H1 (cell line): ENCODE data around the gene SMC6. TPM values are rescaled to one million over a fixed set of nuclear protein-coding genes. Genes with fewer than 3 reads are reported as not detected.

Experiments used
- CTCF ChIA-PET: fragments of 300-600 bp; sonication (Branson Sonifier 250); formaldehyde crosslinking; loops from one replicate; lab custom pipeline; 2021; ENCODE audit not compliant: partially characterized antibody; lab: Charles Lee
- POLR2A ChIA-PET: fragments of 300-600 bp; sonication (Branson Sonifier 250); formaldehyde crosslinking; loops from one replicate; lab custom pipeline; 2021; ENCODE audit warnings: inconsistent platforms; ENCODE audit not compliant: partially characterized antibody; lab: Charles Lee
- DNase-seq, 2 experiments: peaks; one replicate each; pipeline versions ENCODE4 v3.0.0 to v3.0.0-alpha.2; 2010 to 2022; ENCODE audit warnings: low spot score in 2 of 2, low read depth in 1 of 2, mixed read lengths in 1 of 2
- FAIRE-seq: peaks from 2 replicates; lab custom pipeline; 2011; peaks lifted over from hg19 to GRCh38; lab: Jason Lieb, UNC
- H2AFZ ChIP-seq: 2 replicates; pipeline ENCODE4 v1.8.1; 2012; ENCODE audit warnings: low read length, inconsistent platforms
- H2AK5ac ChIP-seq: 2 replicates; pipeline ENCODE4 v1.6.1; 2013; ENCODE audit warnings: low read depth, low read length
- H2BK120ac ChIP-seq: replicated peaks from 2 replicates; pipeline ENCODE3; 2013; ENCODE audit warnings: low read depth, low read length, inconsistent platforms
- H2BK12ac ChIP-seq: 2 replicates; pipeline ENCODE4 v1.6.1; 2013; ENCODE audit warnings: low read depth, low read length
- H2BK15ac ChIP-seq: 2 replicates; pipeline ENCODE4 v1.6.1; 2013; ENCODE audit warnings: low read length
- H2BK20ac ChIP-seq: 2 replicates; pipeline ENCODE4 v1.6.1; 2013; ENCODE audit warnings: low read length
- H2BK5ac ChIP-seq: 2 replicates; pipeline ENCODE4 v1.6.1; 2013; ENCODE audit warnings: low read depth, low read length
- H3K14ac ChIP-seq: 2 replicates; pipeline ENCODE4 v1.6.1; 2013; ENCODE audit warnings: inconsistent platforms; ENCODE audit not compliant: insufficient read length
- H3K18ac ChIP-seq: 2 replicates; pipeline ENCODE4 v1.6.1; 2013; ENCODE audit warnings: low read length; ENCODE audit errors: extremely low read depth
- H3K23ac ChIP-seq: 2 replicates; pipeline ENCODE4 v1.6.1; 2013; ENCODE audit warnings: inconsistent platforms; ENCODE audit not compliant: insufficient read length
- H3K23me2 ChIP-seq: 2 replicates; pipeline ENCODE4 v1.6.1; 2013; ENCODE audit warnings: low read depth, low read length
- H3K27ac ChIP-seq: 2 replicates; pipeline ENCODE4 v1.6.1; 2011; ENCODE audit warnings: low read depth, low read length, inconsistent platforms
- H3K27me3 ChIP-seq, 4 experiments: replicated peaks in 1 of 4; 1 replicate in 1 of 4; 2 replicates in 3 of 4; pipeline versions ENCODE4 v1.6.1 to v1.8.1; 2011 to 2013; ENCODE audit warnings: low read length in 3 of 4, mild to moderate bottlenecking in 3 of 4, inconsistent platforms in 2 of 4, mixed read lengths in 2 of 4, moderate library complexity in 1 of 4; ENCODE audit not compliant: control insufficient read depth in 3 of 4, insufficient read depth in 3 of 4; ENCODE audit errors: extremely low read depth in 1 of 4
- H3K36me3 ChIP-seq, 4 experiments: 2 replicates each; pipeline versions ENCODE4 v1.6.1 to v1.8.1; 2011 to 2013; ENCODE audit warnings: mild to moderate bottlenecking in 4 of 4, low read length in 3 of 4, moderate library complexity in 2 of 4, control low read depth in 1 of 4, inconsistent platforms in 1 of 4; ENCODE audit not compliant: insufficient read depth in 4 of 4, control insufficient read depth in 2 of 4
- H3K4ac ChIP-seq: replicated peaks from 2 replicates; pipeline ENCODE3; 2013; ENCODE audit warnings: low read length, low read depth, mixed read lengths, inconsistent platforms; ENCODE audit not compliant: insufficient read length
- H3K4me1 ChIP-seq, 4 experiments: replicated peaks in 1 of 4; 1 replicate in 1 of 4; 2 replicates in 3 of 4; pipeline versions ENCODE4 v1.6.1 to v1.8.1; 2011 to 2013; ENCODE audit warnings: low read length in 3 of 4, inconsistent platforms in 2 of 4, mixed read lengths in 1 of 4; ENCODE audit not compliant: insufficient read depth in 4 of 4, control insufficient read depth in 3 of 4
- H3K4me2 ChIP-seq, 2 experiments: 2 replicates each; pipeline versions ENCODE4 v1.6.1 to v1.8.1; 2011 to 2013; ENCODE audit warnings: low read depth in 2 of 2, low read length in 2 of 2, control low read depth in 1 of 2, inconsistent platforms in 1 of 2, mild to moderate bottlenecking in 1 of 2; ENCODE audit not compliant: insufficient read depth in 1 of 2
- H3K4me3 ChIP-seq, 4 experiments: fragments of 200-600, 300-600 bp in 1 of 4; sonication (generic), shearing (Covaris generic), sonication (Bioruptor Twin) in 1 of 4; 2 replicates each; pipeline versions ENCODE4 v1.5.1 to v1.8.1; 2011 to 2016; ENCODE audit warnings: low read length in 4 of 4, low read depth in 3 of 4, control low read depth in 2 of 4, inconsistent platforms in 2 of 4, mild to moderate bottlenecking in 2 of 4, mixed read lengths in 1 of 4, moderate library complexity in 1 of 4; ENCODE audit not compliant: insufficient read depth in 2 of 4; ENCODE audit errors: extremely low read depth in 1 of 4
- H3K56ac ChIP-seq: replicated peaks from 2 replicates; pipeline ENCODE3; 2013; ENCODE audit warnings: low read depth, mild to moderate bottlenecking, mixed read lengths, low read length, inconsistent platforms; ENCODE audit not compliant: insufficient read length
- H3K79me1 ChIP-seq: 2 replicates; pipeline ENCODE4 v1.6.1; 2013; ENCODE audit warnings: low read depth, low read length, control low read depth
- H3K79me2 ChIP-seq, 2 experiments: 2 replicates each; pipeline versions ENCODE4 v1.6.1 to v1.8.1; 2012 to 2013; ENCODE audit warnings: low read length in 2 of 2, mild to moderate bottlenecking in 2 of 2, inconsistent platforms in 1 of 2; ENCODE audit not compliant: insufficient read depth in 2 of 2, control insufficient read depth in 1 of 2
- H3K9ac ChIP-seq, 4 experiments: replicated peaks in 1 of 4; 1 replicate in 1 of 4; 2 replicates in 3 of 4; pipeline versions ENCODE4 v1.6.1 to v1.8.1; 2011 to 2013; ENCODE audit warnings: low read depth in 3 of 4, low read length in 3 of 4, control low read depth in 2 of 4, mild to moderate bottlenecking in 2 of 4, moderate library complexity in 2 of 4, inconsistent platforms in 1 of 4; ENCODE audit errors: extremely low read depth in 1 of 4
- H3K9me3 ChIP-seq, 2 experiments: 2 replicates each; pipeline versions ENCODE4 v1.6.1 to v1.8.1; 2012 to 2013; ENCODE audit warnings: mild to moderate bottlenecking in 2 of 2, moderate library complexity in 2 of 2, control low read depth in 1 of 2, inconsistent platforms in 1 of 2, low read depth in 1 of 2, low read length in 1 of 2, mixed read lengths in 1 of 2; ENCODE audit not compliant: insufficient read depth in 2 of 2
- H4K20me1 ChIP-seq, 2 experiments: replicated peaks in 1 of 2; 2 replicates each; pipeline versions ENCODE3 to v1.8.1; 2011 to 2013; ENCODE audit warnings: inconsistent platforms in 2 of 2, low read length in 2 of 2, mild to moderate bottlenecking in 1 of 2; ENCODE audit not compliant: insufficient read depth in 2 of 2, control insufficient read depth in 1 of 2
- H4K5ac ChIP-seq: 2 replicates; pipeline ENCODE4 v1.6.1; 2013; ENCODE audit warnings: low read length, low read depth, mixed read lengths, inconsistent platforms; ENCODE audit not compliant: insufficient read length
- H4K8ac ChIP-seq: 2 replicates; pipeline ENCODE4 v1.8.0; 2013; ENCODE audit warnings: mild to moderate bottlenecking, moderate library complexity, low read length, inconsistent platforms; ENCODE audit not compliant: insufficient read depth; ENCODE audit errors: extremely low read depth
- H4K91ac ChIP-seq: replicated peaks from 2 replicates; pipeline ENCODE3; 2013; ENCODE audit warnings: low read length, mixed read lengths, inconsistent platforms; ENCODE audit not compliant: insufficient read length
- BACH1 ChIP-seq: IDR thresholded peaks from 2 replicates; pipeline ENCODE4 v1.6.1; 2012; ENCODE audit warnings: low read length, improper control_type of control experiment
- CTCF ChIP-seq, 3 experiments: IDR thresholded peaks; 1 replicate in 2 of 3; 2 replicates in 1 of 3; pipeline versions ENCODE4 v1.5.1 to v1.6.1; 2011; ENCODE audit warnings: low read length in 3 of 3, mild to moderate bottlenecking in 3 of 3, inconsistent platforms in 2 of 3, low read depth in 1 of 3, moderate library complexity in 1 of 3; ENCODE audit not compliant: insufficient read depth in 1 of 3; ENCODE audit errors: control extremely low read depth in 1 of 3
- EP300 ChIP-seq, 2 experiments: IDR thresholded peaks; 1 replicate in 1 of 2; 2 replicates in 1 of 2; pipeline ENCODE4 v1.6.1; 2011 to 2012; ENCODE audit warnings: low read depth in 2 of 2, low read length in 2 of 2, mild to moderate bottlenecking in 2 of 2, borderline replicate concordance in 1 of 2, inconsistent platforms in 1 of 2, moderate library complexity in 1 of 2
- HDAC6 ChIP-seq: IDR thresholded peaks from one replicate; pipeline ENCODE4 v1.7.1; 2012; ENCODE audit warnings: low read depth, mild to moderate bottlenecking, inconsistent platforms, low read length, moderate library complexity
- RFX5 ChIP-seq: IDR thresholded peaks from 2 replicates; pipeline ENCODE4 v1.6.1; 2011; ENCODE audit warnings: low read depth, low read length, improper control_type of control experiment, borderline replicate concordance
- RNF2 ChIP-seq: fragments of 200-900, 300-1000 bp; sonication (generic); IDR thresholded peaks from 2 replicates; pipeline ENCODE4 v1.7.1; 2016; ENCODE audit warnings: borderline replicate concordance, low read depth, mild to moderate bottlenecking, antibody characterized with exemption, low read length; ENCODE audit not compliant: poor library complexity, severe bottlenecking; ENCODE audit errors: missing control alignments
- SP2 ChIP-seq: IDR thresholded peaks from 2 replicates; pipeline ENCODE4 v1.6.1; 2012; ENCODE audit warnings: mild to moderate bottlenecking, low read length, inconsistent platforms
- SRF ChIP-seq: IDR thresholded peaks from 2 replicates; pipeline ENCODE4 v1.6.1; 2011; ENCODE audit warnings: mild to moderate bottlenecking, low read depth, low read length, moderate library complexity
- SUZ12 ChIP-seq: fragments of 200-600 bp; sonication (generic); IDR thresholded peaks from 2 replicates; pipeline ENCODE4 v1.6.1; 2012; ENCODE audit warnings: mild to moderate bottlenecking, inconsistent platforms, low read length, moderate library complexity, mixed read lengths
- ZNF274 ChIP-seq: IDR thresholded peaks from 2 replicates; pipeline ENCODE4 v1.7.0; 2012; ENCODE audit warnings: low read length, borderline replicate concordance; ENCODE audit errors: extremely low read depth
- WGBS, 2 experiments: shearing (Covaris generic) in 1 of 2; methylation state at CpG; one replicate each; pipeline versions ENCODE4 v1.1.6 to v1.1.7; 2013 to 2015; ENCODE audit warnings: low lambda C conversion rate in 2 of 2, mixed read lengths in 2 of 2, inconsistent platforms in 1 of 2, low coverage in 1 of 2, missing lambda C conversion rate in 1 of 2; ENCODE audit not compliant: insufficient replicate concordance in 2 of 2, insufficient coverage in 1 of 2, insufficient read length in 1 of 2; ENCODE audit errors: extremely low coverage in 1 of 2, missing lambda C conversion rate in 1 of 2; 5-methylcytosine and 5-hydroxymethylcytosine counted together
- polyA plus RNA-seq, 7 experiments: library from polyadenylated mRNA; depleted of rRNA in 3 of 7; stranded (reverse) in 5 of 7; unstranded in 2 of 7; fragments of >200 nt in 5 of 7; fragments of 200-250 nt in 2 of 7; gene quantifications; 1 replicate in 5 of 7; 2 replicates in 1 of 7; 4 replicates in 1 of 7; pipeline versions ENCODE4 v1.2.1 to v1.2.3, GENCODE V29; 2011 to 2013; ENCODE audit warnings: missing spikeins in 2 of 7, mixed read lengths in 2 of 7
- total RNA-seq: library from RNA; stranded (reverse); fragmentation: NEBNext Ultra II Directional; extraction: Animal tissue kit (Norgen Biotek cat#: 25700); gene quantifications from 2 replicates; pipeline ENCODE4 v1.2.1, GENCODE V29; 2021

Gene SMC6
- total and polyA plus RNA-seq, 2 of the 8 experiments (the other 6 are each of a cell fraction or from before 2014, with no cell fraction given) = 9.7 to 49.5 TPM

GRCh38 chr2:17680119-17680518 lies 73.5 kb downstream of the SMC6 start:
- Histone ChIP-seq H3K4ac (no peak overlapping the region), H3K23ac (no peak overlapping the region), H2AFZ (no peak overlapping the region), H2AK5ac (no peak overlapping the region), H3K79me2 (no peaks in the 10 kb centered on the region), H3K4me1 (no peaks in the 10 kb centered on the region), H2BK12ac (no peak overlapping the region), H3K23me2 (no peaks in the 10 kb centered on the region), H3K9me3 (no peaks in the 10 kb centered on the region), H3K18ac (no peak overlapping the region), H4K91ac (no peak overlapping the region), H3K14ac (no peak overlapping the region), H2BK5ac (no peak overlapping the region), H3K79me1 (no peaks in the 10 kb centered on the region), H3K27me3 (no peaks in the 10 kb centered on the region), H3K27ac (no peak overlapping the region), H3K56ac (no peak overlapping the region), H2BK15ac (no peak overlapping the region), H3K36me3 (peaks cover 0 to 60% (median 17%) of the 10 kb centered on the region in 4 experiments; a peak in 7 of 8 replicates), H2BK120ac (no peak overlapping the region), H2BK20ac (no peak overlapping the region), H4K5ac (no peak overlapping the region), H4K20me1 (peaks cover 0 to 2% of the 10 kb centered on the region in 2 experiments), H3K4me2 (no peak overlapping the region), H3K9ac (no peak overlapping the region), H4K8ac (no peak overlapping the region), H3K4me3 (no peak overlapping the region)
- ChIA-PET CTCF (interaction anchor here (1.1 to 2.6 kb wide), 3 partner anchors 9 to 40 kb away, joined by 4 to 10 read pairs (median 4); no protein-coding TSS in a partner anchor), POLR2A (interaction anchor here (1.0 kb wide), 1 partner anchor 56 kb away, joined by 3 read pairs; no protein-coding TSS in a partner anchor)
- FAIRE-seq = no peak
- TF ChIP-seq RNF2 = no peak
- TF ChIP-seq CTCF (IDR thresholded peaks at IDR 0.05; ENCODE audit: control extremely low read depth in 1 of 3, insufficient read depth in 1 of 3, low read depth in 1 of 3, low read length in 3 of 3) = no peak
- no peak for TF ChIP-seq EP300 (IDR thresholded peaks at IDR 0.05; ENCODE audit: borderline replicate concordance in 1 of 2, low read depth in 2 of 2, low read length in 2 of 2)
- no peak for TF ChIP-seq SP2
- no peak for TF ChIP-seq SRF
- no peak for TF ChIP-seq RFX5
- no peak for TF ChIP-seq HDAC6
- TF ChIP-seq BACH1 = no peak
- TF ChIP-seq ZNF274 = no peak
- TF ChIP-seq SUZ12 = no peak
- 93% methylated on average over 3 of the region's 3 CpGs; no CpG with 5 or more reads in 1 of the 2 experiments for WGBS, 2 experiments
- DNase-seq = no peak
